ENCODE results near the gene CPNE7. TPM values are rescaled to one million over a fixed set of nuclear protein-coding genes. Genes with fewer than 3 reads are reported as not detected.

Gene CPNE7
- total and polyA plus RNA-seq, 2 donors (not counting 1 experiment from before 2014, with no cell fraction given) = 0.51 to 0.76 TPM

DNA sequence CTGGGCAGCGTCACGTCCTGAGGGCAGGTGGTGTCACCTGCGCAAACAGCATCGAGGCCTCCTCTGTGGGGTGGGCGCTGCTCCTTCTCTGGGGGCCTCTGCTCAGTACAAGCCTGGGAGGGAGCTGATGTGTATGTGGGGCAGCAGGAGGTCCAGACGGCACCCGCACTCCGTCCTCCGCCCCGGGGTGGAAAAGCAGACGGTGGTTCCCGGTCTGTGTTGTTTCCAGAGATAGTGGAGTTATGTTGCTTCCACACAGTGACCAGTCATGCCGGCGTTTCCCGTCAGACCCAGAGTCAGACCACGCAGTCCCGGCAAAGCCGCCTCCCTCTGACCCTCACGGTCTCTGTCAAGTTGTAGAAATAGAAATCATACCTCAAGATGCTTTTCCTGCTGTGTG, 28.8 kb upstream of the CPNE7 start:
- Histone ChIP-seq H3K9me3 (ENCODE audit: control extremely low read depth in 1 of 3, control insufficient read depth in 2 of 3, insufficient read depth in 1 of 3, low read length in 2 of 3) (no peaks in the 10 kb centered on the region), H3K9ac (ENCODE audit: low read length) (no peak overlapping the region), H3K36me3 (replicated peaks in 1 of 2; ENCODE audit: control extremely low read depth in 1 of 2, control insufficient read depth in 1 of 2, extremely low read depth in 1 of 2, insufficient read depth in 2 of 2, low read length in 1 of 2) (peaks cover 9 to 57% of the 10 kb centered on the region in 2 experiments), H4K20me1 (ENCODE audit: control insufficient read depth, insufficient read depth, low read length, poor library complexity, severe bottlenecking) (no peaks in the 10 kb centered on the region), H3K4me2 (replicated peaks; ENCODE audit: low read depth, low read length, poor library complexity, severe bottlenecking) (no peak overlapping the region), H3K79me2 (ENCODE audit: control insufficient read depth, insufficient read depth, low read length) (peaks cover 24% of the 10 kb centered on the region), H3K27ac (ENCODE audit: low read length in 2 of 2) (no peak overlapping the region), H3K4me1 (ENCODE audit: control insufficient read depth in 2 of 2, insufficient read depth in 2 of 2, low read length in 2 of 2) (peaks cover 0 to 3% of the 10 kb centered on the region in 2 donors), H3K27me3 (replicated peaks in 1 of 4; ENCODE audit: control extremely low read depth in 1 of 4, control insufficient read depth in 3 of 4, insufficient read depth in 4 of 4, low read length in 3 of 4) (no peaks in the 10 kb centered on the region), H2AFZ (ENCODE audit: insufficient read depth, low read depth, low read length, poor library complexity, severe bottlenecking) (no peak overlapping the region), H3K4me3 (ENCODE audit: control extremely low read depth in 1 of 5, extremely low read depth in 1 of 5, insufficient read depth in 1 of 5, low read depth in 2 of 5, low read length in 4 of 5) (no peak overlapping the region)
- no peak overlapping the region for H3K4me3 Mint-ChIP-seq
- H3K4me1 Mint-ChIP-seq = peaks cover 2% of the 10 kb centered on the region
- 99% methylated on average over 18 of the region's 19 CpGs for WGBS (ENCODE audit: insufficient coverage)
- H3K9me3 Mint-ChIP-seq (ENCODE audit: insufficient read depth) = no peaks in the 10 kb centered on the region
- intact Hi-C loops (cut with micrococcal nuclease) = no loop called here
- POLR2A ChIA-PET = interaction anchor here (0.5 kb wide), 1 partner anchor 277 kb away, joined by 3 read pairs; no protein-coding TSS in a partner anchor
- H3K27me3 Mint-ChIP-seq = no peaks in the 10 kb centered on the region
- H3K27ac Mint-ChIP-seq = no peak overlapping the region
- ATAC-seq (ENCODE audit: low read depth) (no peak), DNase-seq (no peak)
- TF ChIP-seq, protein P1, sequence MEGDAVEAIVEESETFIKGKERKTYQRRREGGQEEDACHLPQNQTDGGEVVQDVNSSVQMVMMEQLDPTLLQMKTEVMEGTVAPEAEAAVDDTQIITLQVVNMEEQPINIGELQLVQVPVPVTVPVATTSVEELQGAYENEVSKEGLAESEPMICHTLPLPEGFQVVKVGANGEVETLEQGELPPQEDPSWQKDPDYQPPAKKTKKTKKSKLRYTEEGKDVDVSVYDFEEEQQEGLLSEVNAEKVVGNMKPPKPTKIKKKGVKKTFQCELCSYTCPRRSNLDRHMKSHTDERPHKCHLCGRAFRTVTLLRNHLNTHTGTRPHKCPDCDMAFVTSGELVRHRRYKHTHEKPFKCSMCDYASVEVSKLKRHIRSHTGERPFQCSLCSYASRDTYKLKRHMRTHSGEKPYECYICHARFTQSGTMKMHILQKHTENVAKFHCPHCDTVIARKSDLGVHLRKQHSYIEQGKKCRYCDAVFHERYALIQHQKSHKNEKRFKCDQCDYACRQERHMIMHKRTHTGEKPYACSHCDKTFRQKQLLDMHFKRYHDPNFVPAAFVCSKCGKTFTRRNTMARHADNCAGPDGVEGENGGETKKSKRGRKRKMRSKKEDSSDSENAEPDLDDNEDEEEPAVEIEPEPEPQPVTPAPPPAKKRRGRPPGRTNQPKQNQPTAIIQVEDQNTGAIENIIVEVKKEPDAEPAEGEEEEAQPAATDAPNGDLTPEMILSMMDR (IDR thresholded peaks at IDR 0.05) = no peak
- TF ChIP-seq EZH2 (IDR thresholded peaks at IDR 0.05; ENCODE audit: borderline replicate concordance, insufficient read depth, low read depth, low read length, poor library complexity, severe bottlenecking) = no peak
- CTCF ChIA-PET = no interaction called here

GRCh38 chr16:89547291-89547690, 28.3 kb upstream of the CPNE7 start:
- no peak overlapping the region for H2AFZ ChIP-seq (ENCODE audit: insufficient read depth, low read depth, low read length, poor library complexity, severe bottlenecking)
- WGBS (ENCODE audit: insufficient coverage) = over 99% methylated on average over 16 of the region's 17 CpGs
- H3K9me3 Mint-ChIP-seq (ENCODE audit: insufficient read depth) = no peaks in the 10 kb centered on the region
- no peak overlapping the region for H3K4me3 Mint-ChIP-seq
- H3K4me1 ChIP-seq (ENCODE audit: control insufficient read depth in 2 of 2, insufficient read depth in 2 of 2, low read length in 2 of 2) = peaks cover 0 to 3% of the 10 kb centered on the region in 2 donors
- H3K4me3 ChIP-seq (ENCODE audit: control extremely low read depth in 1 of 5, extremely low read depth in 1 of 5, insufficient read depth in 1 of 5, low read depth in 2 of 5, low read length in 4 of 5) = no peak overlapping the region
- no peaks in the 10 kb centered on the region for H3K27me3 ChIP-seq (replicated peaks in 1 of 4; ENCODE audit: control extremely low read depth in 1 of 4, control insufficient read depth in 3 of 4, insufficient read depth in 4 of 4, low read length in 3 of 4)
- H3K79me2 ChIP-seq (ENCODE audit: control insufficient read depth, insufficient read depth, low read length) = peaks cover 22% of the 10 kb centered on the region
- H3K27ac Mint-ChIP-seq = no peak overlapping the region
- peaks cover 9 to 58% of the 10 kb centered on the region in 2 experiments for H3K36me3 ChIP-seq (replicated peaks in 1 of 2; ENCODE audit: control extremely low read depth in 1 of 2, control insufficient read depth in 1 of 2, extremely low read depth in 1 of 2, insufficient read depth in 2 of 2, low read length in 1 of 2)
- DNase-seq = no peak
- ChIA-PET CTCF (no interaction called here), POLR2A (interaction anchor here (0.5 kb wide), 1 partner anchor 276 kb away, joined by 3 read pairs; no protein-coding TSS in a partner anchor)
- no peak overlapping the region for H3K9ac ChIP-seq (ENCODE audit: low read length)
- ATAC-seq (ENCODE audit: low read depth) = no peak
- H3K9me3 ChIP-seq (ENCODE audit: control extremely low read depth in 1 of 3, control insufficient read depth in 2 of 3, insufficient read depth in 1 of 3, low read length in 2 of 3) = no peaks in the 10 kb centered on the region
- H4K20me1 ChIP-seq (ENCODE audit: control insufficient read depth, insufficient read depth, low read length, poor library complexity, severe bottlenecking) = no peaks in the 10 kb centered on the region
- intact Hi-C loops (cut with micrococcal nuclease) = no loop called here
- H3K27me3 Mint-ChIP-seq = no peaks in the 10 kb centered on the region
- peaks cover 2% of the 10 kb centered on the region for H3K4me1 Mint-ChIP-seq
- no peak overlapping the region for H3K27ac ChIP-seq (ENCODE audit: low read length in 2 of 2)
- TF ChIP-seq, protein P1 (IDR thresholded peaks at IDR 0.05) = no peak
- TF ChIP-seq EZH2 (IDR thresholded peaks at IDR 0.05; ENCODE audit: borderline replicate concordance, insufficient read depth, low read depth, low read length, poor library complexity, severe bottlenecking) = no peak
- H3K4me2 ChIP-seq (replicated peaks; ENCODE audit: low read depth, low read length, poor library complexity, severe bottlenecking) = no peak overlapping the region

Data from B cell (primary cell).